Common myeloid progenitor, CD34-positive (primary cell): ENCODE data around the gene PET100. TPM values are rescaled to one million over a fixed set of nuclear protein-coding genes. Genes with fewer than 3 reads are reported as not detected.

Source experiments
- CTCF ChIA-PET: fragments of 350-600 bp; sonication (Branson Sonifier 250); formaldehyde crosslinking; loops from one replicate; lab custom pipeline; 2021; ENCODE audit warnings: antibody characterized with exemption; lab: Charles Lee
- POLR2A ChIA-PET: fragments of 350-600 bp; sonication (Branson Sonifier 250); formaldehyde crosslinking; loops from one replicate; lab custom pipeline; 2021; ENCODE audit warnings: antibody characterized with exemption; lab: Charles Lee
- DNase-seq, 3 donors: peaks; one replicate each; pipeline versions ENCODE4 v3.0.0 to v3.0.0-alpha.2; 2013
- H3K27ac ChIP-seq, 2 experiments: 1 replicate in 1 of 2; 2 replicates in 1 of 2; pipeline ENCODE4 v1.7.0; 2013; ENCODE audit warnings: inconsistent platforms in 2 of 2, low read length in 2 of 2, mild to moderate bottlenecking in 2 of 2, low read depth in 1 of 2, moderate library complexity in 1 of 2; ENCODE audit not compliant: severe bottlenecking in 2 of 2, insufficient read depth in 1 of 2, poor library complexity in 1 of 2
- H3K27me3 ChIP-seq, 5 experiments: replicated peaks in 2 of 5; 1 replicate in 3 of 5; 2 replicates in 2 of 5; pipeline versions ENCODE4 v1.6.1 to v1.7.0; 2013; ENCODE audit warnings: low read length in 4 of 5, mild to moderate bottlenecking in 2 of 5, moderate library complexity in 2 of 5, inconsistent platforms in 1 of 5; ENCODE audit not compliant: insufficient read depth in 5 of 5, control insufficient read depth in 4 of 5
- H3K36me3 ChIP-seq, 4 experiments: 1 replicate in 2 of 4; 2 replicates in 2 of 4; pipeline versions ENCODE4 v1.6.1 to v1.7.0; 2013; ENCODE audit warnings: low read length in 3 of 4, control low read depth in 1 of 4, mild to moderate bottlenecking in 1 of 4; ENCODE audit not compliant: control insufficient read depth in 4 of 4, insufficient read depth in 4 of 4
- H3K4me1 ChIP-seq, 4 experiments: 1 replicate in 3 of 4; 2 replicates in 1 of 4; pipeline versions ENCODE4 v1.6.1 to v1.7.1; 2013; ENCODE audit warnings: low read length in 3 of 4, mild to moderate bottlenecking in 3 of 4, control low read depth in 1 of 4, inconsistent platforms in 1 of 4, moderate library complexity in 1 of 4; ENCODE audit not compliant: control insufficient read depth in 4 of 4, insufficient read depth in 4 of 4; ENCODE audit errors: control extremely low read depth in 1 of 4
- H3K4me3 ChIP-seq, 7 experiments: 1 replicate in 4 of 7; 2 replicates in 3 of 7; pipeline versions ENCODE4 v1.5.1 to v1.7.0; 2013; ENCODE audit warnings: mild to moderate bottlenecking in 7 of 7, low read length in 6 of 7, moderate library complexity in 6 of 7, inconsistent platforms in 2 of 7, low read depth in 2 of 7, control low read depth in 1 of 7; ENCODE audit not compliant: insufficient read depth in 4 of 7, control insufficient read depth in 1 of 7; ENCODE audit errors: extremely low read depth in 1 of 7
- H3K9me3 ChIP-seq, 5 experiments: 1 replicate in 4 of 5; 2 replicates in 1 of 5; pipeline versions ENCODE4 v1.6.1 to v1.7.1; 2013; ENCODE audit warnings: low read length in 4 of 5, mild to moderate bottlenecking in 2 of 5, inconsistent platforms in 1 of 5, low read depth in 1 of 5, moderate library complexity in 1 of 5; ENCODE audit not compliant: control insufficient read depth in 4 of 5, insufficient read depth in 2 of 5; ENCODE audit errors: control extremely low read depth in 1 of 5
- WGBS: methylation state at CpG from one replicate; pipeline ENCODE4 v1.1.5; 2013; ENCODE audit not compliant: insufficient coverage; 5-methylcytosine and 5-hydroxymethylcytosine counted together
- polyA plus RNA-seq: library from polyadenylated mRNA; unstranded; fragments of 120-200 nt; gene quantifications from one replicate; pipeline ENCODE4 v1.2.1, GENCODE V29; 2013

Gene PET100, protein sequence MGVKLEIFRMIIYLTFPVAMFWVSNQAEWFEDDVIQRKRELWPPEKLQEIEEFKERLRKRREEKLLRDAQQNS
- polyA plus RNA-seq, result 40.8 TPM

DNA sequence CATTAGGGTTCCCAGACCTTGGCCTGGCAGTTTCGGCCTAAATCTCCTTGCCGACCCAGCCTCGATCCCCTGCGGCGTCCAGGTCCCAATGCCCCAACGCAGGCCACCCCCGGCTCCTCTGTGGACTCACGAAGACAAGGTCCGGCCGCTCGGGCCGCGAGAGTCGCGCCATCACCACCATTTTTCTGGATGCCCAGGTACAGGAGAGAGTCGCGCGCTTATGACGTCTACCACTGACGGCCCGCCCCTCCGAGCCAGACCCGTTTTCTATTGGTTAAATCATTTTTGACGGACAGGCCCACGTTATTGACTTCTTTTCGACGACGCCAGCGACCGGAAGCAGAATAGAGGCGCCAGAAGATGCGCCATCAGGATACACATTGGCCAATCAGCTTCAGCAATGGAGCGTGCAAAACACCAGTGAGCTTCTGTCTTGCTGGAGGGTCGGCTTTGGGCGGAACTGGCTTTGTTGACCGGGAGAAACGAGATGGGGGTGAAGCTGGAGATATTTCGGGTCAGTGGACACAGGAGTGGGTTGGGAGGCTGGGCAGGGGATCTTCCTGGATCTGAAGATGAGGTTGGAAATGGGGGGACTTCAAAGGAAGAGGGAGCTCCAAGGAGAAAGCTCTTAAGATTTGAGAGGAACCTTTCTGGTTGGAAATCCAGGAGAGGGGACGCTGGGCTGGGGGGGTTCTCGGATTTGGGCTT lies at the start of gene PET100, which contains the start of gene XAB2:
PET100 (plus strand) TSS at position 447 of the 708 bp plus-strand sequence; CDS start at position 488, 41 bp downstream.
XAB2 (minus strand) TSS at position 199 of the 708 bp plus-strand sequence; CDS start at position 181, 18 bp downstream.
- no peaks in the 10 kb centered on the region for H3K27me3 ChIP-seq
- peak within 1 kb of the TSS; percentile 78 to 100 (median 97) for H3K4me3 ChIP-seq
- POLR2A ChIA-PET, result interaction anchor here (1.1 kb wide), 1 partner anchor 12 kb away, joined by 3 read pairs; no protein-coding TSS in a partner anchor
- H3K27ac ChIP-seq, result peak within 1 kb of the TSS; percentile 99
- no peaks in the 10 kb centered on the region for H3K9me3 ChIP-seq
- WGBS, result under 1% methylated on average over 37 of the region's 40 CpGs
- peaks cover 7 to 28% (median 25%) of the 10 kb centered on the region in 4 experiments for H3K4me1 ChIP-seq
- CTCF ChIA-PET, result interaction anchor here (1.0 to 1.5 kb wide), 3 partner anchors 51 to 170 kb away, joined by 3 to 5 read pairs (median 3); partner anchors contain the start of gene TRAPPC5
- peak; percentile 98 to 99 (median 99) for DNase-seq
- H3K36me3 ChIP-seq, result peaks cover 0 to 33% (median 21%) of the 10 kb centered on the region in 4 experiments

DNA sequence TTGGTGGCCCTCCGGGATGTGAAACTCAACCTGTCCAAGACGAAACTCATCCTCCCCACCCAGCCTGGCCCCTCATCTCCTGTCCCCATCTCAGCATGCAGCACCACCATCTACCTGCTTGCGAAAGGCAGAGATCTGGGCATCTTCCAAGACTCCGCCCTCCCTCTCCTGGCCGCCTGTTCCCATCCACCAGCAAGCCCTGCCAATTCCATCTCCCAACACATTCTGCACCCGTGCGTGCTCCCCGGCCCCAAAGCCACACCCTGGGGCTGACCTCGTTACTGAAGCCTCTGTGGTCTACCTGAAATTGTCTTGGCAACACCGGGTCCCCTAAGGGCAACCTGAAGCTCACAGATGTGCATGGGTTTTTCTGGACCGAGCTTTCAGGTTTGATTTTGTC lies 47.1 kb upstream of the PET100 start:
- CTCF ChIA-PET, result interaction anchor here (1.3 kb wide), 1 partner anchor 14 kb away, joined by 4 read pairs; no protein-coding TSS in a partner anchor
- 75% methylated on average over 7 of the region's 11 CpGs for WGBS
- H3K9me3 ChIP-seq, result no peaks in the 10 kb centered on the region

DNA sequence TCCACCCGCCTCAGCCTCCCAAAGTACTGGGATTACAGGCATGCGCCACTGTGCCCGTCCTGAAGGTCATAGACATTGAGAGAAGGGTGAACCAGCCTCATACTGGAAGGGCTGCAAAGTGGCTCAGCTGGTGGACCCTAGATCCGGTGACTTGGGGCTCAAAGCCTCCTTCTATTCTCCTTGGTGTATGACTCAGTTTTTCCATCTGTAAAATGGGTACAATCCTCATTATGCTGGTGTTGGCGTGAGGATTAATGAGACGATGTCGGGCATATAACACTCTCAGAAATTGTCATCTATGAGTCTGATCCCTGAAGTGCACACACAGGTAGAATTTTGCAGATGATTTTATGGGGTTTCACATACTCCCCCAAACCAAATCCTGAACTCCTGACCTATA lies 39.8 kb upstream of the PET100 start:
- POLR2A ChIA-PET, result no interaction called here
- Histone ChIP-seq H3K4me1 (no peaks in the 10 kb centered on the region), H3K27ac (no peak overlapping the region), H3K4me3 (no peak overlapping the region), H3K9me3 (no peaks in the 10 kb centered on the region), H3K36me3 (no peaks in the 10 kb centered on the region), H3K27me3 (peaks cover 0 to 12% (median 4%) of the 10 kb centered on the region in 5 experiments)
- DNase-seq, result no peak
- WGBS, result 100% methylated on average over 4 of the region's 7 CpGs
- CTCF ChIA-PET, result no interaction called here

More for the DNA sequence above, 47.1 kb upstream of the PET100 start:
- Histone ChIP-seq H3K27me3 (peaks cover 0 to 5% (median 0%) of the 10 kb centered on the region in 5 experiments), H3K36me3 (no peaks in the 10 kb centered on the region), H3K4me3 (no peak overlapping the region), H3K27ac (no peak overlapping the region), H3K4me1 (no peaks in the 10 kb centered on the region)
- POLR2A ChIA-PET, result no interaction called here
- no peak for DNase-seq

DNA sequence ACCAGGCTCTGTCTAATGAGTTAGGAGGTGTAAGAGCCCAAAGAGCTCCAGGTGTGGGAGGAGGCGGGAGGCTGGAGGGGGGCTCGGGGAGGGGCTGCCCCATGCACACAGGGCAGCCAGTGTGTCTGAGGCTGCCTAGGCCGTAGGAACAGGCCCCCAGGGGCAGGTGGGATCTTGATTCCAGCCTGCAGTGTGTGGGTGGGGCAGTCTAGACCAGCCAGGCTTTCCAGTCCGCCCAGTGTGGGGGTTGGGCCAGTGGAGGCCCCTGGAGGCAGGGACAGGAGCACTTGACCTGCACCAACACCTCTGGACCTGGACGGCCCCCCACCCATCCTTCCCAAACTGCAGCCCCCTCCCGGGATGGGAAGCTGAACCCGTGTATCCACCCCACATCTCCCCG lies 39.3 kb upstream of the PET100 start:
- Histone ChIP-seq H3K4me1 (peaks cover 0 to 2% (median 1%) of the 10 kb centered on the region in 4 experiments), H3K4me3 (no peak overlapping the region), H3K27ac (no peak overlapping the region), H3K36me3 (no peaks in the 10 kb centered on the region), H3K27me3 (peaks cover 0 to 17% (median 5%) of the 10 kb centered on the region in 5 experiments), H3K9me3 (no peaks in the 10 kb centered on the region)
- WGBS, result 70% methylated on average over 7 of the region's 8 CpGs
- no peak for DNase-seq
- ChIA-PET POLR2A (no interaction called here), CTCF (no interaction called here)

DNA sequence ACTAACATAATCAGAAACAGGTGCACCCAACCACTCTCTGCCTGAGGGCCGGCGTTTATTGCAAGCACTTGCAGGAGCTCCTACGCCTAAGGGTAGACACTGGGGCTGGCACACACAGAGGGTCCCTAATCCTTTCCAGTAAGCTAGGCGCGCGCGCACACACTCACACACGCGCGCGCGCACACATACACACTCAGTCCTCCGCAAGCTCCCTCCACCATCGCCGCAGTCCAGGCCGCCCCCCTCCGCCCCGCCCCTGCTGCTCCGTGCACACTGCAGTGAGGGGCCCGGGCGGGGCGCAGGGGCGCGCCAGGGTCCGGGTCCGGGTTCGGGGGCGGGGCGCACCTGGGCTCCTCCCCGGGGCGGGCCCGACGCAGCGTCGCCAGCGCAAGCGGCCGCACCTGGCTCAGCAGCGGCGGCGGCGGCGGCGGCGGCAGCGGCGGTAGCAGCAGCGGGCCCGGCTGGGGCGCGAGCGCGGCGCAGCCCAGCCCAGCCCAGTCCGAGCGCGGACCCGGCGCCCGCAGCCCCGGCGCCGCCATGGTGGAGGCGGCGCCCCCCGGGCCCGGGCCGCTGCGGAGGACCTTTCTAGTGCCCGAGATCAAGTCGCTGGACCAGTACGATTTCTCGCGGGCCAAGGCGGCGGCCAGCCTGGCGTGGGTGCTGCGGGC lies 34.0 kb upstream of the PET100 start, which contains the start of gene CAMSAP3:
CAMSAP3 (plus strand) TSS at position 398 of the 668 bp plus-strand sequence; CDS start at position 538, 140 bp downstream.
- POLR2A ChIA-PET, result interaction anchor here (0.5 kb wide), 1 partner anchor 11 kb away, joined by 3 read pairs; no protein-coding TSS in a partner anchor
- Histone ChIP-seq H3K4me1 (peaks cover 0 to 13% (median 8%) of the 10 kb centered on the region in 4 experiments), H3K27me3 (peaks cover 0 to 44% (median 21%) of the 10 kb centered on the region in 5 experiments), H3K27ac (no peak within 1 kb of the TSS), H3K36me3 (no peaks in the 10 kb centered on the region), H3K4me3 (peak within 1 kb of the TSS; percentile 28 to 70 (median 48)), H3K9me3 (no peaks in the 10 kb centered on the region)
- DNase-seq, result peak; percentile 34 to 74 (median 58)
- WGBS, result 0% methylated on average over 52 of the region's 78 CpGs
- CTCF ChIA-PET, result interaction anchor here (0.9 kb wide), 1 partner anchor 27 kb away, joined by 3 read pairs; no protein-coding TSS in a partner anchor

DNA sequence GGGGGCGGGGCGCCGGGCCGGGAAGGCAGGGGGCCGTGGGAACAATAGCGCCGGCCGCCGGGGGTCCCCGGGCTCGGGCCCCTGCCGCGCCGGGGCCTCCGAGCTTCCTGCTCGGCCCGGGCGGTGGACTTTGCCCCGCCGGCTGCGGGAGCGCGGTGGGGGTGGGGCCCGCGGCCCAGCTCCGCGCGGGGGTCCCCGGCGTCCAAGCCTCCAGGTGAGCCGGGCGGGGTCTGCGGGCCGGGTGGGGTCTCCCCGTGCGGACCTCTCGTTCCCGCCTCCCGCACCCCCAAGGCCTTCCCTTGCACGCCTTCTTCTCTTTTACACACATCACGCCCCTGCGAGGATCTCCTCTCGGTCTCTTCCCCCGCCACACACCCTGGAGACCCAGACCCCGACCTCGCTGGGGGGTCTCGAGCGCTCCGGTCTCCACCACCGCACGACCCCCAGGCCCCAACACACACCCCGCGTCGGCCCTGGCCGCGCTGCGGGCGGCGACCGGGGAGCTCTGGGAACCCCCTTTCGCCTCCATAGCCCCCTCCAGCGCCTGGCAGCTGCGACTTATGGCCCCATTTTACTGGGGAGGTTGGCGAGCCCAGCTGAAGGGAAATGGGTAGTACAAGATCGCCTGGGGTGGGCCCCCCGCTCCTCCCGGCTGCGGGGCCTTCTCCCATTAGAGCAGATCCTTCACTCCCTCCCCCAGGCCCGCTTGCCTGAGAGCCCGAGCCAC lies 33.2 kb upstream of the PET100 start:
- ChIA-PET POLR2A (no interaction called here), CTCF (interaction anchor here (1.0 kb wide), 1 partner anchor 20 kb away, joined by 3 read pairs; no protein-coding TSS in a partner anchor)
- H3K4me1 ChIP-seq, result peaks cover 0 to 13% (median 8%) of the 10 kb centered on the region in 4 experiments
- no peaks in the 10 kb centered on the region for H3K9me3 ChIP-seq
- no peaks in the 10 kb centered on the region for H3K36me3 ChIP-seq
- peak overlapping the region in 5 of 7 experiments; percentile 10 to 63 (median 50) for H3K4me3 ChIP-seq
- no peak overlapping the region for H3K27ac ChIP-seq
- peaks cover 0 to 44% (median 21%) of the 10 kb centered on the region in 5 experiments for H3K27me3 ChIP-seq
- WGBS, result 3% methylated on average over 56 of the region's 70 CpGs
- DNase-seq, result peak in 2 of 3 donors; percentile 18 to 32
